Tibial nerve (tissue), 4 donors: ENCODE results near the gene PPM1F.

Experiments used
- CTCF ChIP-seq, 5 experiments: fragments of 200-600 bp in 3 of 5; fragments of 450-650 bp in 2 of 5; sonication (generic) in 3 of 5; IDR thresholded peaks; one replicate each; pipeline ENCODE4 v1.5.1; 2016 to 2019; ENCODE audit warnings: antibody characterized with exemption in 5 of 5, mild to moderate bottlenecking in 3 of 5, moderate library complexity in 2 of 5
- EP300 ChIP-seq, 2 donors: sonication (generic); formaldehyde crosslinking; IDR thresholded peaks; one replicate each; pipeline ENCODE4 v1.6.1; 2017; ENCODE audit warnings: antibody characterized with exemption in 2 of 2, mild to moderate bottlenecking in 1 of 2
- POLR2A ChIP-seq, 2 donors: fragments of 450-650 bp; IDR thresholded peaks; one replicate each; pipeline ENCODE4 v1.6.1; 2017; ENCODE audit warnings: antibody characterized with exemption in 2 of 2, mild to moderate bottlenecking in 2 of 2, moderate library complexity in 2 of 2

- TF ChIP-seq CTCF (IDR thresholded peaks at IDR 0.05) (no peak), POLR2A (IDR thresholded peaks at IDR 0.05) (no peak), EP300 (IDR thresholded peaks at IDR 0.05) (no peak)
Measured at GRCh38 chr22:21939461-21939913, 13.2 kb downstream of the PPM1F start.
